HuH-7 (cell line): Measurements from ENCODE around the gene C1QTNF12.

Experiments used
- DNase-seq: peaks from one replicate; pipeline ENCODE4 v3.0.0; 2011; ENCODE audit warnings: low spot score

The C1QTNF12 gene

DNA sequence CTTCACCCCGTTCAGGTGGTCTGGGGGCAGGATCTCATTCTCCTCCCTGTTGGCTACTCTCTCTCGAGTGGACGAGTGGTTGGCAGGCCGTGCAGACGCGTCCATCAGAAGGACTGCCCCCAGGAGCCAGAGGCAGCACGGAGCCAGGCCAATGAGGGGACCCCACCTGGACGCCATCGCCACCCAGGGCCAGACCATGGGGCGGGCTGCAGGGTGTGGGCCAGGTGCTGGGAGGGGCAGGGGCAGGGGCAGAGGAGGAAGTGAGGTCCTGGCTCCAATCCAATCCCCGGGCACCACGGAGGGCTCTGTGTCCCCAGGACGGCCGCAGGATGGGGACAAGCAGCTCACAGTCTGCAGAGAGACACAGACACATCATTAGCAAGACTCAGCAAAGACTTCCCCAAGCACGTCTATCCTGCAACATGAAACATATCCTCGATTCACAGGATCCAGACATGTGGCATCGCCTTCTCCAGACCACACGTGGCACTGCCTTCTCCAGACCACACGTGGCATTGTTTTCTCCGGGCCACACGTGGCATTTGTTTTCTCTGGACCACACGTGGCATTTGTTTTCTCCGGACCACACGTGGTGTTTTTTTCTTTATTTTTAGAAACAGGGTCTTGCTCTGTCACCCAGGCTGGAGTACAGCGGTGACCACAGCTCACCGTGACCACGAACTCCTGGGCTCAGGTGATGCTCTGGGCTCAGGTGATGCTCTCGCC is 17.8 kb downstream of the C1QTNF12 start:
- DNase-seq, result no peak

DNA sequence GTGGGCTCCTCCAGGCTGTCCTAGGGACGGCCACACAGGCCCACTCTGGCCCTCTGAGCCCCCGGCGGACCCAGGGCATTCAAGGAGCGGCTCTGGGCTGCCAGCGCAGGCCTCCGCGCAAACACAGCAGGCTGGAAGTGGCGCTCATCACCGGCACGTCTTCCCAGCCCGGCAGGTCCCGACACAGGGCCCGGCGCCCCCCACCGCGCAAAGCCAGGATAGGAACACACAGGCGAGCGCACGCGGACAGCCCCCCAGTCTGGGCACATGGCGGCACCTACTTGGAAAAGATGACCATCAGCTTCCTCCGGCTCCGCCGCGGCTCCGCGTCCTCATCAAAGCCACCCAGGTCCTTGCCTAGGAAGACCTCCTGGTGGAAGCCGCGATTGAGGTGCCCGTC is 18.3 kb downstream of the C1QTNF12 start:
- DNase-seq, result no peak

DNA sequence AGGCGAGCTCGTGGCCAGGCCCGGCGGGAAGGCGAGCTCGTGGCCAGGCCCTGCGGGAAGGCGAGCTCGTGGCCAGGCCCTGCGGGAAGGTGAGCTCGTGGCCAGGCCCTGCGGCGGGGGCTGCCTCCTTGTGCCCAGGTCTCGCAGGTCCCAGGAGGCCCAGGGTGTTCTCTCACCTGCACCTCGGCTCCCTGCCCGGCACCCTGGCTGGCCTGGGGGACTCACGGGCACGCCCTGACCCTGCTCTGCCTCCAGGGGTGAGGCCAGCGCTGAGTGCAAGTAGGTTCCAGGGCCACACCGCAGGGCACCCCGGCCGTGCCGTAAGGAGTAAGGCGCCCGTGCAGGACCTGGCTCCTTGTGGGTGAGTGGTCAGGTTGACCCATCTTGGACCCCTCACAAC is 19.1 kb downstream of the C1QTNF12 start:
- no peak for DNase-seq

- DNase-seq, result no peak
Measured at GRCh38 chr1:1226566-1227362, 19.8 kb downstream of the C1QTNF12 start.

DNA sequence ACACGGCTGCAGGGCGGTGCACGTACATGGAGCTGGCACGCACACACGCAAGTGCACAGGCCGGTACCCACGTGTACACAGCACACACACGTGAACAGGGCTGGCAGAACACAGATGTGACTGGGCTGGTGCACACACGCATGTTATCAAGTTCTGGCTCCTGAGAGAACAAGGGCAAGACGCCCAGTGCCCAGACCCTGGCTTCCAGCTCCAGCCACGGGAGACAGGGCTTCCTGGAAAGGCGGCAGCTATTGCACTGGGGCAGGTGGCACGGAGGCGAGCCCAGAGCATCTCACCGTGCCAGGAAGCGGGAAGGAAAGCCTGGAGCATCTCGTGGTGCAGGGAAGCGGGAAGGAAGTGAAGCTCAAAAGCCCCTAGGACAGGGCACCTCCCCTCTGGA is 20.6 kb downstream of the C1QTNF12 start:
- no peak for DNase-seq

GRCh38 chr1:1225238-1225845 is 21.2 kb downstream of the C1QTNF12 start:
- no peak for DNase-seq

GRCh38 chr1:1223891-1224290 is 22.6 kb downstream of the C1QTNF12 start:
- DNase-seq, result no peak

DNA sequence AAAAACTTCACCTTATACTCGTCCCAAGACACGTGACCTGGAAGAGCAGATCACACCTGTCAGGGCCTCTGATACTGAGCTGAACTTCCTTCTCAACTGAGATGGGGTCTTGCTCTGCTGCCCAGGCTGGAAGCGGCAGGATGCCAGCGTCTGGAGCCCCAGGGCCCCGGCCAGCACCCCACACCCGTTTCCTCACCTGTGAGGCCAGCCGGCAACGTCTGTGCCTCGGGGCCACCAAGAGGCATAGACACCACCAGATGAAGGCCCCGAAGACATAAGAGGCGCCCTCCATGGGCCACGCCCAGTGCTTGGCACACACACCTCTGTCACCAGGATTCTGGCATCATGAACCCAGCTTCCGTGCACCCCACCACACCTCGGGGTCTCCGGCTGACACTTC is 23.2 kb downstream of the C1QTNF12 start:
- DNase-seq, result no peak

- DNase-seq, result no peak
Measured at GRCh38 chr1:1222575-1223225, 23.8 kb downstream of the C1QTNF12 start.

DNA sequence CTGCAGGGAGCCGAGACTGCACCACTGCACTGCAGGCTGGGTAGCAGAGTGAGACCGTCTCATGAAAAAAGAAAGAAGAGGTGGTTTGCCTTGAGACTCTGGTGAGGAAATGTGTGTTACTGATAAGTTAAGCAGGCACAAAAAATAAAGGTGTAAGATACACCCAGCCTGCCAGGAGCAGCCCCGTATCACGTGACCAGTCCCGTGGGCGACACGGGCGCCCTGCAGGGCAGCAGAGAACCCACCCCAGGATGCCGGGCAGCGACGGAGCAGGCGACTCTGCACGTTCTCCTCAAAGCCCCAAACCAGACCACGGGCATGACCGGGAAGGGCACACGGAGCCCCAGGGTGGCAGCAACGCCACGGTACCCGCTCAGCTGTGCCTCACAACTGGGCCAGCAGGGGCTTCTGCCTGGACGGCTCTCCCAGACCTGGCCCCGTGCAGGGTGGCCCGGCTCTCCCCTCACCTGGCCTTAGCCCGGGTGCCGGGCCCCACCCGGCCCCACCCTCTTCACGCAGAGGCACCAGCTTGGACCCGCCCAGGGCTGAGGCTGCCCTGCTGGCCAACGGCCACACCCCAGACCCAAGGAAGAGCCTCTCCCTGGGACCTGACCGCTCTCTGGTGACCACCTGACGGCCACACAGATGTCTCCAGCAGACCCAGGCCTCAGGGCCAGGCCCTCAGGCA is 24.5 kb downstream of the C1QTNF12 start:
- no peak for DNase-seq

DNA sequence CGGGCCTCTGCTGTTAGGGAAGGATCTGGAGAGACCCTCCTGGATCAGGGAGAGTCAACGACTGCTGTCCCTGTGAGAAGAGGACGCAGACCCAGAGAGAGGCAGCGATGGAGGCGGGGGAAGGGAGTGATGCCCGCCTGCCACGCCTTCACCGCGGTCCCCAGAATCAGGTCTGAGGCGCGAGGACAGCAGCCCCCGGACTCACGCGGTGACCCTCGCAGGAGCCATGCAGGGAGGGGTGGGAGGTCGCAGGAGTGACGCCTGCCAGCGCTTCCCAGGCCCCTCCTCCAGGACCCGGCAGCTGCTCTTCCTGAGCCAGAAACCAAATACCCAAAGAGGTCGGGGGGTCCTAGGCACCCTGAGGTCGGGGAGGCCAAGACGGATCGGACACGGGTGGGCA is 26.3 kb downstream of the C1QTNF12 start:
- no peak for DNase-seq

DNA sequence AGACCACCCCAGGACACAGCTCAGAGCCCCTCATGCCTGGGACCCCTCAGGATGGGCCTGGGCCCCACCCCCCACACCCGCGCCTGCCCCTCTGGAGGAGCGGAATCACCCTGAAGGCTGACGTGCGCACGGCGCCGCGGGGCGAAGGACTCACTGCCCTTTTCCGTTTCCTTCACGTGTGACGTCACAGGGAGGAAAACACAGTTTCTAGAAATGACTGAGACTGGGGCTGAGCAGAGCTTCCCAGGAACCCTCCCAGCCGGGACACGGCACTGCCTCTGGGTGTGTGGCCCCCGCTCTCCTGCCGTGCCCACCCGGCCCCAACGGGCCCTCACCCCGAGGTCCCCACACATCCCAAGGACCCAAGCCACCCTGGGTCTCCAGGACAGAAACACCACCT is 27.2 kb downstream of the C1QTNF12 start:
- no peak for DNase-seq

DNA sequence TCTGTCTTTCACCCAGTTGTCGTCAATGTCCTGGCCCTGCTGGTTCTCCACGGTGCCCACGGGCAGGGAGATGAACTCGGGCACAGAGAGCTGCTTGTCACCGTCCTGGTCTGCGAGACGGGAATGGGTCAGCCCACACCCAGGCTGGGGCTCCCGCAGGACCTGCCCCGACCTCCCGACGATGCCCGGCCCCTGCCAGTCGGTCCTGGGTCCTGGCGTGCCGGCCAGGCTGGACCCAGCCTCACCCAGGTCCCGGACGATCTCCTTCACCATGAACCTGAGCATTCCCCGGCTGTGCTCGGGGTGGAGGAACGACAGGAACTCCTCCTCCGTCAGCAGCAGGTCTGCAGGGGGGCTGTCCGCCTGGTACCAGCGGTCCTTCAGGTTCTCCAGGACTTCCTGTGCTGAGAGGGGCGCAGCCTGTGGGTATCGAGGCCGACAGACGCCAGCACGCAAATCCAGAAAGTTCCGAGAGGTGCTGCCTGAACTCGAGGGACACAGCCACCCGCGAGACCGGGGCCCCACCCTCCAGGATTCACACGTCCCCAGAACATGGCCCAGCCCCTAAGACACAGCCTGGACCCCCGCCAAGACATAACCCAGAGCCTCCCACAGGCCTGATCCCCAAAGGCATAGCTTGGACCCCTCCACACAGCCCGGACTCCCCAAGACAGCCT is 27.9 kb downstream of the C1QTNF12 start:
- DNase-seq, result no peak

DNA sequence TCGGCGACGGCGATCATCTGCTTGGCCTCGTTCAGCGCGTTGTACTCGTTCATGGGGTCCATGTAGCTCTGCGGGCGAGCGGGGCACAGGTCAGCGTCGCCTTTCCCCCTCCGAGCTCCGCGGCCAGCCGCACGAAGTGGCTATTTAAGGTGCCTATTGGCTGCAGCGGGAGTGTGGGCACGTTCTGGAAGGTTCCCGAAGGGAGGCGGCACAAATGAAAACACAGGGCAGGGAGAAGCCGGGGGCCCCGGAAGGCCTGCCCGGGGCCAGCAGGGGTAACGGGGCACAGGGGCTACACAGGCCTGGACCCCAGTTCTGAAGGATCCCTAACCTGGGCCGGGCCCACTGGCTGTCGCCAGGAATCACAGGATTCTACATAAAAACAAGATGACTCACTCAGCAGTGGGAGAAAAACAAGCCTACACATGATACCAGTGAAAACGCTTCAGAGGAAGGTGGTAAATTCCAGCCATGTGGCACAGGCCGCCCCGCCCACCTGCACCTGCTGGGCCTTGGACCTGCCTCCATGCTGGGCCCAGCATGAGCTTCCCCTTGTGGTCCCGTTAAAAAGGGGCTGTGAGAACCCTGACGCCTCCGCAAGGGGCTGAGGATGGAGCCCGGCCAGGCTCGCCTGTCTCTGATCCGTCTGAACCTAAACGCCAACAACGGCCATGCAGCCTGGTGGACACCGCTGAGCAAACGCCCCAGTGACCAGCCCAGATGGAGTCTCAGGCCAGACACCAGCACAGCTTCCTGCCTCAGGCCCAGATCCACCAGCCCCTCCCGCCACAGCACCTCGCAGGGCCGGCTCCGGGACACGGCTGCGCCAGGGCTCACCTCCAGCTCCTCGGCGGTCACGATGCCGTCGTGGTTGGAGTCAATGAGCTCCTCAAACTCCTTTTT is 28.6 kb downstream of the C1QTNF12 start:
- DNase-seq, result no peak

DNA sequence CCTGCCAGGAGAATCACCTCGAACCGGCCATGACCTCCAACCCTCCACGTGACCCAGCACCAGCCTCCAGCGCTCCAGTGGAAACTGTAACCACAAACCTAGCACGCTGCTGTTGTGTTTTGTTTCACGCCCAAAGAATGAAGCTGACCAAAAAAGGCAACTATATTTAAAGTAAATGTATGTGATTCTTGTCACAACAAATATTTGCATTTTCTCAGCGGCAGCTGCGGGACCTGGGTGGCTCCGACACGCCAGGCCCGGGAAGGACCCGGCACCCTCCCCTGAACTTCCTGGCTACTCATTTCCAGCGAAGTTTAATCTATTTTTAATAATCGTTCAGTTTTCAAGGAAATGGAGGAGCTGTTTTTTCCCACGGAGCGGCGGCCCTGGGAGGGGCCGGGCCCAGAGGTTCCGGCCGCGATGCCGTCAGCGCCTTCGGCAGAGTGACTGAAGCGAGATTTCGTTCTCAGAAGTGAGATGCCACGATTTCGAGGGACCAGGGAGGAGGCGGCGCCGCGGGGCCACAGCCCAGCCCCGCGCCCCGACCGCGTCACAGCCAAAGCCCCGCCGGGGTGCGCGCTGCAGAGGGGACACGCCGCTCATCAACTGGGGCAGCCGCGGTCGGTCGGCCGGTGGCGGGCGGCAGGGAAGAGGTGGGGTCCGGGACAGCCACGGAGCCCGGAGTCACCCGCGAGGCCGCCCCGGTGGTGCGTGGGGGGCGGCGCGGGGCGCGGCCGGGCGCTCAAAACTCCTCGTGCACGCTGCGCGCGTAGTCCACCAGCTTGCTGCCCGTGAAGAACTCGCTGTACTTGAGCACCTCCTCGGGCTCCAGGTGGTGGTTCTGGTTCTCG is 29.5 kb downstream of the C1QTNF12 start:
- no peak for DNase-seq

- DNase-seq, result no peak
Measured at GRCh38 chr1:1215881-1216605, 30.5 kb downstream of the C1QTNF12 start.

DNA sequence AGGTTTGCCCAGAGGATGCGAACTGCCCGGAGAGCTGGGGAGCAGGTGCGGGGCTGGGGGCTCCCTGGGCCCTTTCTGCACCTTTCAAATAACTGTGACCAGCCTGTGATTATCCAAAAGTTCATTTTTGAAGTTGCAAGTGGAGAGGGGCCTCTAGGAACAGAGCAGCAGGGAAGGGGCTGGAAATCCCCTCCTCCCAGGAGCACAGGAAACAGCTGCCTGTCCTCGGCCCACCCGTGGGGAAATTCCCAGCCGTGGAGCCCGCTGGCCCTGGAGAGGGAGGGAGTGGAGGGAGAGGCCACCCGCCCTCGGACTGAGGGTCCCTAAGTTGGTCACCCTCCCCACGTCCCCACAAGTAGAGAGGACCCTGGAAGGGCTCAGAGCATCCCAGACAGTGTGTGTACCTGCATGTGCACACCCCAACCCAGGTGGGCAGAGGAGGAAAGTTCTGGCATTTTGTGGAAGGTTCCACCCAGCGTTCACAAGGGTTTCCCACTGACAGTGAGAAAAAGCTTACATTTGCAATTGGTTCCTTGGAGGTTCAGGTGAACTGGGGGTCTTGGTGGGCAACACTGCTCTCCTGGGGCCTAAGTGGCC is 31.3 kb downstream of the C1QTNF12 start:
- no peak for DNase-seq
